ENCODE results near the gene PCED1B.
A peak's percentile ranks its signal among the peaks of the same experiment; 100 is the strongest.

Gene PCED1B

GRCh38 chr12:47223848-47224213 lies 144.4 kb downstream of the PCED1B start:
- H3K4me3 ChIP-seq (ENCODE audit: low read length in 2 of 2), result peak overlapping the region in 1 of 2 donors; percentile 53
- H3K4me1 ChIP-seq (ENCODE audit: control insufficient read depth in 2 of 2, insufficient read depth in 2 of 2, low read length in 2 of 2), result peaks cover 11 to 13% of the 10 kb centered on the region in 2 donors
- H3K36me3 ChIP-seq (ENCODE audit: control insufficient read depth in 2 of 2, insufficient read depth in 2 of 2, low read length in 2 of 2), result no peaks in the 10 kb centered on the region
- no peak overlapping the region for H3K9ac ChIP-seq (ENCODE audit: low read depth in 1 of 2, low read length in 2 of 2)
- no peaks in the 10 kb centered on the region for H3K27me3 ChIP-seq (ENCODE audit: control insufficient read depth in 2 of 2, insufficient read depth in 2 of 2, low read length in 2 of 2)
- H3K27ac ChIP-seq (ENCODE audit: low read depth in 2 of 2, low read length in 2 of 2), result peak overlapping the region in 1 of 2 donors; percentile 48
- no peaks in the 10 kb centered on the region for H3K9me3 ChIP-seq (ENCODE audit: control insufficient read depth in 2 of 2, low read length in 2 of 2)

- Histone ChIP-seq H3K4me1 (ENCODE audit: control insufficient read depth in 2 of 2, insufficient read depth in 2 of 2, low read length in 2 of 2) (peaks cover 11 to 13% of the 10 kb centered on the region in 2 donors), H3K4me3 (ENCODE audit: low read length in 2 of 2) (no peak overlapping the region), H3K9ac (ENCODE audit: low read depth in 1 of 2, low read length in 2 of 2) (no peak overlapping the region), H3K9me3 (ENCODE audit: control insufficient read depth in 2 of 2, low read length in 2 of 2) (no peaks in the 10 kb centered on the region), H3K27me3 (ENCODE audit: control insufficient read depth in 2 of 2, insufficient read depth in 2 of 2, low read length in 2 of 2) (no peaks in the 10 kb centered on the region), H3K36me3 (ENCODE audit: control insufficient read depth in 2 of 2, insufficient read depth in 2 of 2, low read length in 2 of 2) (no peaks in the 10 kb centered on the region), H3K27ac (ENCODE audit: low read depth in 2 of 2, low read length in 2 of 2) (no peak overlapping the region)
Measured at GRCh38 chr12:47224563-47225133, 145.2 kb downstream of the PCED1B start.

- Histone ChIP-seq H3K4me1 (ENCODE audit: control insufficient read depth in 2 of 2, insufficient read depth in 2 of 2, low read length in 2 of 2) (peaks cover 11 to 13% of the 10 kb centered on the region in 2 donors), H3K27ac (ENCODE audit: low read depth in 2 of 2, low read length in 2 of 2) (no peak overlapping the region), H3K4me3 (ENCODE audit: low read length in 2 of 2) (no peak overlapping the region), H3K27me3 (ENCODE audit: control insufficient read depth in 2 of 2, insufficient read depth in 2 of 2, low read length in 2 of 2) (no peaks in the 10 kb centered on the region), H3K9ac (ENCODE audit: low read depth in 1 of 2, low read length in 2 of 2) (no peak overlapping the region), H3K9me3 (ENCODE audit: control insufficient read depth in 2 of 2, low read length in 2 of 2) (no peaks in the 10 kb centered on the region), H3K36me3 (ENCODE audit: control insufficient read depth in 2 of 2, insufficient read depth in 2 of 2, low read length in 2 of 2) (no peaks in the 10 kb centered on the region)
Measured at GRCh38 chr12:47225356-47225755, 145.9 kb downstream of the PCED1B start.

GRCh38 chr12:47226199-47226598 lies 146.8 kb downstream of the PCED1B start:
- Histone ChIP-seq H3K4me3 (ENCODE audit: low read length in 2 of 2) (no peak overlapping the region), H3K27me3 (ENCODE audit: control insufficient read depth in 2 of 2, insufficient read depth in 2 of 2, low read length in 2 of 2) (no peaks in the 10 kb centered on the region), H3K9me3 (ENCODE audit: control insufficient read depth in 2 of 2, low read length in 2 of 2) (no peaks in the 10 kb centered on the region), H3K4me1 (ENCODE audit: control insufficient read depth in 2 of 2, insufficient read depth in 2 of 2, low read length in 2 of 2) (peaks cover 11 to 13% of the 10 kb centered on the region in 2 donors), H3K36me3 (ENCODE audit: control insufficient read depth in 2 of 2, insufficient read depth in 2 of 2, low read length in 2 of 2) (no peaks in the 10 kb centered on the region), H3K27ac (ENCODE audit: low read depth in 2 of 2, low read length in 2 of 2) (no peak overlapping the region), H3K9ac (ENCODE audit: low read depth in 1 of 2, low read length in 2 of 2) (no peak overlapping the region)

GRCh38 chr12:47228802-47229201 lies 149.4 kb downstream of the PCED1B start:
- Histone ChIP-seq H3K4me1 (ENCODE audit: control insufficient read depth in 2 of 2, insufficient read depth in 2 of 2, low read length in 2 of 2) (peaks cover 0 to 1% of the 10 kb centered on the region in 2 donors), H3K36me3 (ENCODE audit: control insufficient read depth in 2 of 2, insufficient read depth in 2 of 2, low read length in 2 of 2) (no peaks in the 10 kb centered on the region), H3K27me3 (ENCODE audit: control insufficient read depth in 2 of 2, insufficient read depth in 2 of 2, low read length in 2 of 2) (no peaks in the 10 kb centered on the region), H3K27ac (ENCODE audit: low read depth in 2 of 2, low read length in 2 of 2) (no peak overlapping the region), H3K9ac (ENCODE audit: low read depth in 1 of 2, low read length in 2 of 2) (no peak overlapping the region), H3K4me3 (ENCODE audit: low read length in 2 of 2) (no peak overlapping the region), H3K9me3 (ENCODE audit: control insufficient read depth in 2 of 2, low read length in 2 of 2) (no peaks in the 10 kb centered on the region)

- H3K27me3 ChIP-seq (ENCODE audit: control insufficient read depth in 2 of 2, insufficient read depth in 2 of 2, low read length in 2 of 2), result no peaks in the 10 kb centered on the region
- H3K4me1 ChIP-seq (ENCODE audit: control insufficient read depth in 2 of 2, insufficient read depth in 2 of 2, low read length in 2 of 2), result no peaks in the 10 kb centered on the region
- H3K27ac ChIP-seq (ENCODE audit: low read depth in 2 of 2, low read length in 2 of 2), result no peak overlapping the region
- H3K4me3 ChIP-seq (ENCODE audit: low read length in 2 of 2), result no peak overlapping the region
- H3K9me3 ChIP-seq (ENCODE audit: control insufficient read depth in 2 of 2, low read length in 2 of 2), result no peaks in the 10 kb centered on the region
- no peak overlapping the region for H3K9ac ChIP-seq (ENCODE audit: low read depth in 1 of 2, low read length in 2 of 2)
- peaks cover 0 to 5% of the 10 kb centered on the region in 2 donors for H3K36me3 ChIP-seq (ENCODE audit: control insufficient read depth in 2 of 2, insufficient read depth in 2 of 2, low read length in 2 of 2)
Measured at GRCh38 chr12:47231456-47231855, 152.0 kb downstream of the PCED1B start.

- Histone ChIP-seq H3K4me3 (ENCODE audit: low read length in 2 of 2) (no peak overlapping the region), H3K36me3 (ENCODE audit: control insufficient read depth in 2 of 2, insufficient read depth in 2 of 2, low read length in 2 of 2) (peaks cover 0 to 5% of the 10 kb centered on the region in 2 donors)
Measured at GRCh38 chr12:47234576-47235141, 155.2 kb downstream of the PCED1B start.

GRCh38 chr12:47235258-47236040 lies 156.0 kb downstream of the PCED1B start:
- no peaks in the 10 kb centered on the region for H3K4me1 ChIP-seq (ENCODE audit: control insufficient read depth in 2 of 2, insufficient read depth in 2 of 2, low read length in 2 of 2)
- no peak overlapping the region for H3K4me3 ChIP-seq (ENCODE audit: low read length in 2 of 2)
- no peak overlapping the region for H3K27ac ChIP-seq (ENCODE audit: low read depth in 2 of 2, low read length in 2 of 2)
- peaks cover 0 to 5% of the 10 kb centered on the region in 2 donors for H3K36me3 ChIP-seq (ENCODE audit: control insufficient read depth in 2 of 2, insufficient read depth in 2 of 2, low read length in 2 of 2)
- no peak overlapping the region for H3K9ac ChIP-seq (ENCODE audit: low read depth in 1 of 2, low read length in 2 of 2)
- H3K27me3 ChIP-seq (ENCODE audit: control insufficient read depth in 2 of 2, insufficient read depth in 2 of 2, low read length in 2 of 2), result no peaks in the 10 kb centered on the region
- H3K9me3 ChIP-seq (ENCODE audit: control insufficient read depth in 2 of 2, low read length in 2 of 2), result no peaks in the 10 kb centered on the region

More at GRCh38 chr12:47234576-47235141, 155.2 kb downstream of the PCED1B start:
- Histone ChIP-seq H3K27me3 (ENCODE audit: control insufficient read depth in 2 of 2, insufficient read depth in 2 of 2, low read length in 2 of 2) (no peaks in the 10 kb centered on the region), H3K27ac (ENCODE audit: low read depth in 2 of 2, low read length in 2 of 2) (no peak overlapping the region), H3K9me3 (ENCODE audit: control insufficient read depth in 2 of 2, low read length in 2 of 2) (no peaks in the 10 kb centered on the region), H3K9ac (ENCODE audit: low read depth in 1 of 2, low read length in 2 of 2) (no peak overlapping the region), H3K4me1 (ENCODE audit: control insufficient read depth in 2 of 2, insufficient read depth in 2 of 2, low read length in 2 of 2) (no peaks in the 10 kb centered on the region)

- no peaks in the 10 kb centered on the region for H3K27me3 ChIP-seq (ENCODE audit: control insufficient read depth in 2 of 2, insufficient read depth in 2 of 2, low read length in 2 of 2)
- no peak overlapping the region for H3K27ac ChIP-seq (ENCODE audit: low read depth in 2 of 2, low read length in 2 of 2)
Measured at GRCh38 chr12:47236109-47236714, 156.8 kb downstream of the PCED1B start.

GRCh38 chr12:47237751-47238211 lies 158.4 kb downstream of the PCED1B start:
- Histone ChIP-seq H3K9ac (ENCODE audit: low read depth in 1 of 2, low read length in 2 of 2) (no peak overlapping the region), H3K9me3 (ENCODE audit: control insufficient read depth in 2 of 2, low read length in 2 of 2) (no peaks in the 10 kb centered on the region), H3K4me3 (ENCODE audit: low read length in 2 of 2) (no peak overlapping the region), H3K27me3 (ENCODE audit: control insufficient read depth in 2 of 2, insufficient read depth in 2 of 2, low read length in 2 of 2) (no peaks in the 10 kb centered on the region), H3K4me1 (ENCODE audit: control insufficient read depth in 2 of 2, insufficient read depth in 2 of 2, low read length in 2 of 2) (no peaks in the 10 kb centered on the region), H3K36me3 (ENCODE audit: control insufficient read depth in 2 of 2, insufficient read depth in 2 of 2, low read length in 2 of 2) (peaks cover 0 to 5% of the 10 kb centered on the region in 2 donors), H3K27ac (ENCODE audit: low read depth in 2 of 2, low read length in 2 of 2) (no peak overlapping the region)

More at GRCh38 chr12:47236109-47236714, 156.8 kb downstream of the PCED1B start:
- Histone ChIP-seq H3K4me1 (ENCODE audit: control insufficient read depth in 2 of 2, insufficient read depth in 2 of 2, low read length in 2 of 2) (no peaks in the 10 kb centered on the region), H3K36me3 (ENCODE audit: control insufficient read depth in 2 of 2, insufficient read depth in 2 of 2, low read length in 2 of 2) (peaks cover 0 to 5% of the 10 kb centered on the region in 2 donors), H3K4me3 (ENCODE audit: low read length in 2 of 2) (no peak overlapping the region), H3K9ac (ENCODE audit: low read depth in 1 of 2, low read length in 2 of 2) (no peak overlapping the region), H3K9me3 (ENCODE audit: control insufficient read depth in 2 of 2, low read length in 2 of 2) (no peaks in the 10 kb centered on the region)

Measured in mucosa of rectum (tissue), 2 donors.